DOHH2 (cell line): ENCODE measurements around the gene NBPF11.
"Not testable (repeated sequence)": the region's sequence is repeated elsewhere in the genome, so short reads cannot be mapped to it uniquely, and the experiment has no call there.

Experiments
- H3F3A ChIP-seq: fragments of 200-600 bp; sonication (generic), shearing (Covaris generic); 2 replicates; pipeline ENCODE4 v1.6.0; 2016; ENCODE audit warnings: antibody characterized with exemption, mild to moderate bottlenecking; ENCODE audit not compliant: control insufficient read depth, insufficient read depth
- H3K27ac ChIP-seq: fragments of 200-600 bp; sonication (generic); 2 replicates; pipeline ENCODE4 v1.5.1; 2014; ENCODE audit warnings: low read depth, mild to moderate bottlenecking, low read length, moderate library complexity
- H3K27me3 ChIP-seq: fragments of 200-600 bp; sonication (generic); 2 replicates; pipeline ENCODE4 v1.6.1; 2014; ENCODE audit warnings: mild to moderate bottlenecking, low read length, mixed read lengths; ENCODE audit not compliant: control insufficient read depth
- H3K36me3 ChIP-seq: fragments of 200-600 bp; sonication (generic); 2 replicates; pipeline ENCODE4 v1.6.1; 2014; ENCODE audit warnings: mild to moderate bottlenecking, low read length, moderate library complexity, mixed read lengths; ENCODE audit not compliant: control insufficient read depth
- H3K4me1 ChIP-seq: fragments of 200-600 bp; sonication (generic); 2 replicates; pipeline ENCODE4 v1.6.1; 2014; ENCODE audit warnings: mild to moderate bottlenecking, low read length, mixed read lengths; ENCODE audit not compliant: control insufficient read depth
- H3K4me2 ChIP-seq: fragments of 200-600 bp; sonication (generic); 2 replicates; pipeline ENCODE4 v1.6.0; 2014; ENCODE audit warnings: mild to moderate bottlenecking, low read length, moderate library complexity
- H3K4me3 ChIP-seq: fragments of 200-600 bp; sonication (generic); 2 replicates; pipeline ENCODE4 v1.5.1; 2014; ENCODE audit warnings: mild to moderate bottlenecking, low read length, mixed read lengths
- H3K79me2 ChIP-seq: fragments of 200-600 bp; sonication (generic); 2 replicates; pipeline ENCODE4 v1.6.1; 2014; ENCODE audit warnings: mild to moderate bottlenecking, low read length, mixed read lengths; ENCODE audit not compliant: control insufficient read depth
- H3K9me2 ChIP-seq: fragments of 200-600 bp; sonication (generic); replicated peaks from 2 replicates; pipeline ENCODE4 v1.6.1; 2014; ENCODE audit warnings: mild to moderate bottlenecking, low read length, mixed read lengths; ENCODE audit not compliant: control insufficient read depth
- H3K9me3 ChIP-seq: fragments of 200-600 bp; sonication (generic); 2 replicates; pipeline ENCODE4 v1.6.1; 2014; ENCODE audit warnings: antibody characterized with exemption, low read length, mixed read lengths; ENCODE audit not compliant: control insufficient read depth, insufficient read depth
- H4K20me1 ChIP-seq: fragments of 200-600 bp; sonication (generic); 2 replicates; pipeline ENCODE4 v1.6.0; 2014; ENCODE audit warnings: low read depth, mild to moderate bottlenecking, antibody characterized with exemption, low read length, moderate library complexity; ENCODE audit not compliant: control insufficient read depth, insufficient read depth
- CTCF ChIP-seq: fragments of 200-600 bp; sonication (generic); IDR thresholded peaks from one replicate; pipeline ENCODE4 v1.5.1; 2014; ENCODE audit warnings: antibody characterized with exemption, mild to moderate bottlenecking, low read depth, low read length; ENCODE audit not compliant: poor library complexity, severe bottlenecking

NBPF11 gene

GRCh38 chr1:148120395-148120794 is 31.7 kb downstream of the NBPF11 start:
- H3K9me2 ChIP-seq, H3K4me2 ChIP-seq, H3K4me3 ChIP-seq, H3F3A ChIP-seq, H3K27ac ChIP-seq, H3K79me2 ChIP-seq, H3K36me3 ChIP-seq, H3K4me1 ChIP-seq, H3K27me3 ChIP-seq, H3K9me3 ChIP-seq, H4K20me1 ChIP-seq: not testable (repeated sequence)
- peak; percentile 24 for TF ChIP-seq CTCF

- not testable (repeated sequence) for H4K20me1 ChIP-seq, H3K4me1 ChIP-seq, H3K9me2 ChIP-seq, H3K4me3 ChIP-seq, H3K27ac ChIP-seq, H3K36me3 ChIP-seq, H3F3A ChIP-seq, H3K9me3 ChIP-seq, H3K27me3 ChIP-seq, H3K4me2 ChIP-seq, H3K79me2 ChIP-seq
Measured at GRCh38 chr1:148095732-148096131, 56.3 kb downstream of the NBPF11 start.

- not testable (repeated sequence) for H3K79me2 ChIP-seq, H3K4me1 ChIP-seq, H3K36me3 ChIP-seq, H3K27me3 ChIP-seq, H3K4me2 ChIP-seq, H3K9me3 ChIP-seq, H3K4me3 ChIP-seq, H4K20me1 ChIP-seq, H3K27ac ChIP-seq, H3K9me2 ChIP-seq, H3F3A ChIP-seq
Measured at GRCh38 chr1:148086196-148086595, 65.9 kb downstream of the NBPF11 start.

- not testable (repeated sequence) for H3K4me2 ChIP-seq, H3F3A ChIP-seq, H3K79me2 ChIP-seq, H3K9me3 ChIP-seq, H3K27ac ChIP-seq, H3K9me2 ChIP-seq, H3K36me3 ChIP-seq, H3K27me3 ChIP-seq, H3K4me1 ChIP-seq, H4K20me1 ChIP-seq, H3K4me3 ChIP-seq
Measured at GRCh38 chr1:148081205-148081604, 70.9 kb downstream of the NBPF11 start.

- not testable (repeated sequence) for H3K36me3 ChIP-seq, H3K9me3 ChIP-seq, H3K4me3 ChIP-seq, H3F3A ChIP-seq, H4K20me1 ChIP-seq, H3K27me3 ChIP-seq, H3K4me2 ChIP-seq, H3K27ac ChIP-seq, H3K4me1 ChIP-seq, H3K9me2 ChIP-seq, H3K79me2 ChIP-seq
Measured at GRCh38 chr1:148078632-148079519, 73.2 kb downstream of the NBPF11 start.

GRCh38 chr1:148078090-148078489 is 74.0 kb downstream of the NBPF11 start:
- H3F3A ChIP-seq, H3K27ac ChIP-seq, H3K9me3 ChIP-seq, H3K4me2 ChIP-seq, H4K20me1 ChIP-seq, H3K4me3 ChIP-seq, H3K4me1 ChIP-seq, H3K79me2 ChIP-seq, H3K27me3 ChIP-seq, H3K36me3 ChIP-seq, H3K9me2 ChIP-seq: not testable (repeated sequence)

GRCh38 chr1:148077458-148077857 is 74.6 kb downstream of the NBPF11 start:
- H3K4me2 ChIP-seq, H3K9me2 ChIP-seq, H3K27ac ChIP-seq, H3K79me2 ChIP-seq, H3F3A ChIP-seq, H3K36me3 ChIP-seq, H3K27me3 ChIP-seq, H3K9me3 ChIP-seq, H3K4me1 ChIP-seq, H4K20me1 ChIP-seq, H3K4me3 ChIP-seq: not testable (repeated sequence)
